HG03280 (cell line): ENCODE data around the gene NUPR2.
A peak's percentile ranks its signal among the peaks of the same experiment; 100 is the strongest.
"Not testable (repeated sequence)": the region's sequence is repeated elsewhere in the genome, so short reads cannot be mapped to it uniquely, and the experiment has no call there.

ENCODE experiments used
- ATAC-seq: cut with Tn5 transposase; IDR thresholded peaks from one replicate; pipeline ENCODE4 v1.9.1; 2021; ENCODE audit warnings: mild to moderate bottlenecking, moderate library complexity; ENCODE audit not compliant: unreplicated experiment

NUPR2 gene

GRCh38 chr7:56087445-56087844, 28.8 kb downstream of the NUPR2 start:
- no peak for ATAC-seq

GRCh38 chr7:56086761-56087160, 29.5 kb downstream of the NUPR2 start:
- ATAC-seq: no peak

DNA sequence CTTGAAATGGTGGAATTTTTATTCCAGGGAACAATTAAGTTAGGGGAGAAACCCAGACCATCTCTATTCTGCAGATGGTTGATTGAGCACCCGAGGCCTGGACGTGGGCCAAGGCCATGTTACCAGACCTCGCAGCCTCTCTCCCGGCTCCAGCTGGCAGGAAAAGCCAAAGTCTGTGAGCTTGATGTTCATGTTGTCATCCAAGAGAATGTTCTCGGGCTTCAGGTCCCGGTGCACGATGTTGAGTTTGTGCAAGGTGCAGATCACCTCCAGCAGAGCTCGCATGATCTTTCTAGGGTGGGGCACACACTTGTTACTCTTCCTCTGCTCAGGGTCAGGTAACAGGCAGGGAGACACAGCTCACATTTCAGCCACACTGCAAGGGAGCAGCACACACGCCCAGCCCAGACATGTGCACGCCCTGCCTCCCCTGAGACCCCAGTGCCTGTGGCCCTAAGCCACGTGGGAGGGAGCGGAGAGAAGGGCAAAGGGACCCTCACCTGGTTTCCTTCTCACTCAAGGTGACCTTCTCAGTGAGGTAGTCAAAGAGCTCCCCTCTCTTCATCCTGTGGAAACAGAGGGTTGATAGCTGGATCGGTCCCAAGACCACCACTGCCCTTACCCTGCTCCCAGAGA, 32.9 kb downstream of the NUPR2 start:
- ATAC-seq: no peak

DNA sequence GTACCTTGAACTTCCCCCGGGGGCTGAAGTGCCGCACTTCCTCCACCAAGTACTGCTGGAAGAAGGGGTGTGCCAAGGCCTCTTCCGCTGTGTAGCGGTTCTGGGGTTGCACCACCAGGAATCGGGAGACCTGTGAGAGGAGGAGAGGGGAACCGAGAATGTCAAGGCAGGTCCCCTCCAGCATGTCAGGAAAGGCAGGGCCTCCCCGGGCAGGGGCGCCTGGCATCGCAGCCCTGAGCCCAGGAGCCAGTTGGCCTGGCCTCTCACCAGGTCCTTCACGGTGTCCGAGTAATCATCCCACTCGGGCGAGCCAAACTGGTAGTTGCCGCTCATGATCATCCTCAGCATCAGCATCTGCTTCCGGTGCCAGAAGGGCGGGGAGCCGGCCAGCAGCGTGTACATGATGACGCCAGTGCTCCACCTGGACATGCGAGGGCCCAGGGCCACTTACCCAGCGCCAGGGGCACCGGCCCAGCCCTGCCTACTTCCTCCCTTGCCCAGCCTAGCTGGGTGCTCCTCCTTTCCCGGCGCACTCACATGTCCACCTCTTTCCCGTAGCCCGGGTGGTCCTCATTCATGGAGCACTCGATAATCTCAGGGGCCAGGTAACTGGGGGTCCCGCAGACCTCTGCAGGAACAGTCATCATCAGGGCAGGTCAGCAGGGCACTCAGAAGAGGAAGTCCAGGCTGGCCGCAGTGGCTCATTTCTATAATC, 34.4 kb downstream of the NUPR2 start:
- no peak for ATAC-seq

GRCh38 chr7:56080726-56081435, 35.3 kb downstream of the NUPR2 start:
- ATAC-seq: not testable (repeated sequence)

GRCh38 chr7:56079450-56080185, 36.6 kb downstream of the NUPR2 start:
- no peak for ATAC-seq

GRCh38 chr7:56078196-56078595, 38.0 kb downstream of the NUPR2 start:
- ATAC-seq: no peak

DNA sequence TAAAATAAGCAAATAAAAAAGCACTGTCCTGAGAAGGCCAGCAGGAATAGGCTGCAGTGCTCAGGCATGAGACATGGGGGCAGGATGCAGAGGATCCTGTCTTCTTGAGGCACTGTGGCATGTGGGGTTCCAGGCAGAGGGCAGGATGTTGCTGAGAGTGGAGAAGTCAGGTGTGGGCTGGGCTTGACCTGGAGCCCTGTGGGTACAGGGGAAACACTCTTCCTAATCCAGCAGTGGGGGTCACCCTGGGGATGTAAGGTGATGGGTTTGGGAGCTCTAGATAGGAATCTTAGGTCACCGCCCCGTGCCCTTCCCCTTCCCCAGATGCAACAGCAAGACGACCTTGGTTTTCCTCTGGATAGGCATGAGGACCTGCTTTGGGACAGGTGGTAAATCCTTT, 38.5 kb downstream of the NUPR2 start:
- no peak for ATAC-seq

- peak; percentile 77 for ATAC-seq
Measured at GRCh38 chr7:56074371-56074791, 41.8 kb downstream of the NUPR2 start.

- not testable (repeated sequence) for ATAC-seq
Measured at GRCh38 chr7:56066376-56066775, 49.8 kb downstream of the NUPR2 start.
